Gastrocnemius medialis (tissue), 4 donors: Measurements from ENCODE around the gene KCNC1. TPM values are rescaled to one million over a fixed set of nuclear protein-coding genes. Genes with fewer than 3 reads are reported as not detected.

Experiments used
- ATAC-seq, 2 donors: fragments of 150-250 bp; one replicate each; pipeline ENCODE4 v1.9.1; 2016
- DNase-seq, 2 donors: peaks; one replicate each; pipeline ENCODE4 v3.0.0-alpha.2; 2019
- H3K27ac ChIP-seq, 4 donors: fragments of 200-600 bp; sonication (generic); 1 replicate in 1 of 4; 2 replicates in 3 of 4; pipeline ENCODE4 v1.5.1; 2016 to 2018; ENCODE audit warnings: mild to moderate bottlenecking in 2 of 4, moderate library complexity in 1 of 4
- H3K27me3 ChIP-seq, 3 donors: fragments of 200-600 bp; sonication (generic) in 2 of 3; 1 replicate in 1 of 3; 2 replicates in 2 of 3; pipeline versions ENCODE4 v1.5.1 to v1.6.0; 2016 to 2019; ENCODE audit warnings: mild to moderate bottlenecking in 1 of 3, moderate library complexity in 1 of 3
- H3K36me3 ChIP-seq, 2 donors: fragments of 200-600 bp; sonication (generic) in 1 of 2; one replicate each; pipeline ENCODE4 v1.5.1; 2017 to 2018
- H3K4me1 ChIP-seq, 2 donors: fragments of 200-600 bp; sonication (generic) in 1 of 2; one replicate each; pipeline ENCODE4 v1.5.1; 2016 to 2017; ENCODE audit warnings: mild to moderate bottlenecking in 2 of 2
- H3K4me3 ChIP-seq, 4 donors: fragments of 200-600 bp; sonication (generic) in 3 of 4; 1 replicate in 1 of 4; 2 replicates in 3 of 4; pipeline ENCODE4 v1.5.1; 2016 to 2019; ENCODE audit warnings: mild to moderate bottlenecking in 2 of 4
- H3K9me3 ChIP-seq, 3 donors: fragments of 200-600 bp; sonication (generic) in 2 of 3; 1 replicate in 1 of 3; 2 replicates in 2 of 3; pipeline ENCODE4 v1.5.1; 2016 to 2019
- POLR2A ChIP-seq, 2 donors: fragments of 450-650 bp; IDR thresholded peaks; one replicate each; pipeline ENCODE4 v1.6.1; 2017; ENCODE audit warnings: antibody characterized with exemption in 2 of 2, mild to moderate bottlenecking in 2 of 2, moderate library complexity in 2 of 2
- in situ Hi-C, 4 donors: fragments of 200-750 bp; cut with MboI; loops; one replicate each; pipeline versions ENCODE4 v1.15.0 to v1.8.0; 2017; ENCODE audit warnings: low sequenced_read_pairs in 4 of 4
- intact Hi-C: fragments of 100-400 bp; cut with DNase I; formaldehyde crosslinking; loops from one replicate; pipeline ENCODE4 v1.15.1; 2023; ENCODE audit warnings: low total_unique reads
- total RNA-seq, 4 donors: library from RNA; depleted of rRNA; stranded (reverse); fragments of >200 nt; gene quantifications; one replicate each; pipeline versions ENCODE4 v1.1.0 to v1.2.3, GENCODE V29; 2016
- TF ChIP-seq, protein P1 (sequence below), 5 experiments: fragments of 450-650 bp in 3 of 5; fragments of 200-600 bp in 2 of 5; sonication (generic) in 2 of 5; IDR thresholded peaks in 4 of 5; conservative IDR thresholded peaks in 1 of 5; 1 replicate in 4 of 5; 2 replicates in 1 of 5; pipeline ENCODE4 v1.5.1; 2016 to 2019; ENCODE audit warnings: antibody characterized with exemption in 5 of 5, mild to moderate bottlenecking in 3 of 5, moderate library complexity in 3 of 5

The KCNC1 gene
- total RNA-seq, 4 donors from 2014 or later: 0.03 to 0.53 (median 0.15) TPM

DNA sequence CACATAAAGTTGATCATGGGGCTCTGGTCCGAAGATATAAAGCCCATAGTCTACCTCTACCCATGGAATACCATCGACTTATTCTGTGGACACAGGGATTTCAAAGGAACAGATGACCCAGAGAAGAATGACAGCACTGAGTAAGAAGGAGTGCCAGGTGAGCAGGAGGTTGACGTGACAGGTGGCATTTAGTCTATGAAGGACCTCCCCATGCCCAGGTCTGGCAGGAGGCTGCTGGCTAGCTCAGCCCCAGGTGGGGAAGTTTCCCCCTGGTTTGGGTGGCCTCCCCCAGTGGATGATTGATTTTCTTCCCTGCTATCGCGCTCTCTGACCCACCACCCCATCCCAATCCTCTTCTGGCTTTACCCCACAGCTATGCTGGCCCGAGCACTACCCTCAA, 39.1 kb downstream of the KCNC1 start:
- TF ChIP-seq POLR2A (IDR thresholded peaks at IDR 0.05): no peak
- TF ChIP-seq, protein P1, sequence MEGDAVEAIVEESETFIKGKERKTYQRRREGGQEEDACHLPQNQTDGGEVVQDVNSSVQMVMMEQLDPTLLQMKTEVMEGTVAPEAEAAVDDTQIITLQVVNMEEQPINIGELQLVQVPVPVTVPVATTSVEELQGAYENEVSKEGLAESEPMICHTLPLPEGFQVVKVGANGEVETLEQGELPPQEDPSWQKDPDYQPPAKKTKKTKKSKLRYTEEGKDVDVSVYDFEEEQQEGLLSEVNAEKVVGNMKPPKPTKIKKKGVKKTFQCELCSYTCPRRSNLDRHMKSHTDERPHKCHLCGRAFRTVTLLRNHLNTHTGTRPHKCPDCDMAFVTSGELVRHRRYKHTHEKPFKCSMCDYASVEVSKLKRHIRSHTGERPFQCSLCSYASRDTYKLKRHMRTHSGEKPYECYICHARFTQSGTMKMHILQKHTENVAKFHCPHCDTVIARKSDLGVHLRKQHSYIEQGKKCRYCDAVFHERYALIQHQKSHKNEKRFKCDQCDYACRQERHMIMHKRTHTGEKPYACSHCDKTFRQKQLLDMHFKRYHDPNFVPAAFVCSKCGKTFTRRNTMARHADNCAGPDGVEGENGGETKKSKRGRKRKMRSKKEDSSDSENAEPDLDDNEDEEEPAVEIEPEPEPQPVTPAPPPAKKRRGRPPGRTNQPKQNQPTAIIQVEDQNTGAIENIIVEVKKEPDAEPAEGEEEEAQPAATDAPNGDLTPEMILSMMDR (IDR thresholded peaks at IDR 0.05 in 4 of 5, conservative IDR thresholded peaks at IDR 0.05 in 1 of 5): no peak
- DNase-seq (no peak), ATAC-seq (no peak)
- no peaks in the 10 kb centered on the region for H3K27me3 ChIP-seq
- intact Hi-C loops (no loop called here), in situ Hi-C loops (no loop called here)
- no peaks in the 10 kb centered on the region for H3K36me3 ChIP-seq
- no peaks in the 10 kb centered on the region for H3K9me3 ChIP-seq
- no peaks in the 10 kb centered on the region for H3K4me1 ChIP-seq
- no peak overlapping the region for H3K4me3 ChIP-seq
- no peak overlapping the region for H3K27ac ChIP-seq

DNA sequence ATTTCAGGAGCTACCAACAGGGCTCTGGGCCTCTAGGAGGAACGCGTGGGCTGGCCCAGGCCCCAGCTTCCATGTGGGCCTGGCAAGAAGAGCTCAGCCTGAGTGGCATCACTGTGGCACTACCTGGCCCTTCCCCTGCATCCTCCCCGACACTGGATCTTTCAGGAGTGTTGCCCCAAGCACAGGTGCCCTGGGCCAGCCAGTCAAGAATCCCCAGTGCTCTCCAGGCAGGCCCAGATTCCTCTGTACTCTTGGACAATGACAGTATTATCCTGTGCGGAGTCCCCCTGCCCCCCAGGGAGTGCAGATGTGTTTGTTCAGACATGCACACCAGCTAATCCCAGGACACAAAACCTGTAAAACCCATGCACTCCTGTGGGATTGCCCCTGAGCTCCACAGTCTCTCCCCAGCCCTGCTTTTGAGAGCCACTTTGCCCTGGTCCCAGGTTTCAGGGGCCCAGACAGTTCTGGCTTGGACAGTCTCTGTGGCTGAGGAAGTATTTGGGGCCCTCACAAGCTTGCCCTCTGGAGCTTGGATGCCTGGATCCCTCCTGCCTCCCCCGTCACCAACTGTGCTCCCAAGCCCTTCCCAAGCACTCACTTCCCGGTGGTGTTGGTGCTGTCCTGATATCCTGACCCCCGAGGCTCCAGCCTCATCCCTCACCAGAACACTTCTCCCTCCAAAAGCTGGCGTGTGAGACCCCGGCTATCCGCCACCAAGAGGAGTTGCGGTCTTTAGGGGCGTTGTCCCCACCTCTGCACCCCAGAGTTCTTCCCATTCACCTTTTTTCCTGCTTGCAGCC, 39.9 kb downstream of the KCNC1 start:
- intact Hi-C loops: no loop called here
- no peak overlapping the region for H3K4me3 ChIP-seq
- TF ChIP-seq, protein P1 (IDR thresholded peaks at IDR 0.05 in 4 of 5, conservative IDR thresholded peaks at IDR 0.05 in 1 of 5): no peak
- TF ChIP-seq POLR2A (IDR thresholded peaks at IDR 0.05): no peak
- DNase-seq (no peak), ATAC-seq (no peak)
- H3K27me3 ChIP-seq: no peaks in the 10 kb centered on the region
- no peaks in the 10 kb centered on the region for H3K9me3 ChIP-seq
- H3K27ac ChIP-seq: no peak overlapping the region
- H3K4me1 ChIP-seq: no peaks in the 10 kb centered on the region
- in situ Hi-C loops: no loop called here
- no peaks in the 10 kb centered on the region for H3K36me3 ChIP-seq

GRCh38 chr11:17775035-17775348, 40.4 kb downstream of the KCNC1 start:
- H3K4me1 ChIP-seq: no peaks in the 10 kb centered on the region
- no peak overlapping the region for H3K27ac ChIP-seq
- no peak overlapping the region for H3K4me3 ChIP-seq
- H3K27me3 ChIP-seq: no peaks in the 10 kb centered on the region
- TF ChIP-seq POLR2A (IDR thresholded peaks at IDR 0.05): no peak
- TF ChIP-seq, protein P1 (IDR thresholded peaks at IDR 0.05 in 4 of 5, conservative IDR thresholded peaks at IDR 0.05 in 1 of 5): no peak
- H3K36me3 ChIP-seq: no peaks in the 10 kb centered on the region
- intact Hi-C loops: no loop called here
- H3K9me3 ChIP-seq: no peaks in the 10 kb centered on the region
- no peak for DNase-seq
- no peak for ATAC-seq
- in situ Hi-C loops: no loop called here

GRCh38 chr11:17775507-17776211, 41.1 kb downstream of the KCNC1 start:
- TF ChIP-seq POLR2A (IDR thresholded peaks at IDR 0.05): no peak
- intact Hi-C loops (no loop called here), in situ Hi-C loops (no loop called here)
- H3K36me3 ChIP-seq: no peaks in the 10 kb centered on the region
- DNase-seq (no peak), ATAC-seq (no peak)
- H3K4me3 ChIP-seq: no peak overlapping the region
- no peak overlapping the region for H3K27ac ChIP-seq
- no peaks in the 10 kb centered on the region for H3K27me3 ChIP-seq
- H3K4me1 ChIP-seq: no peaks in the 10 kb centered on the region
- no peaks in the 10 kb centered on the region for H3K9me3 ChIP-seq

GRCh38 chr11:17776212-17776875, 41.8 kb downstream of the KCNC1 start:
- no peaks in the 10 kb centered on the region for H3K4me1 ChIP-seq
- no peak overlapping the region for H3K4me3 ChIP-seq
- intact Hi-C loops: no loop called here
- H3K27ac ChIP-seq: no peak overlapping the region
- TF ChIP-seq, protein P1 (IDR thresholded peaks at IDR 0.05 in 4 of 5, conservative IDR thresholded peaks at IDR 0.05 in 1 of 5): no peak
- no peak for TF ChIP-seq POLR2A (IDR thresholded peaks at IDR 0.05)
- no peak for ATAC-seq
- DNase-seq: no peak
- no peaks in the 10 kb centered on the region for H3K36me3 ChIP-seq
- in situ Hi-C loops: no loop called here
- no peaks in the 10 kb centered on the region for H3K9me3 ChIP-seq
- H3K27me3 ChIP-seq: no peaks in the 10 kb centered on the region
